ENCODE results near the gene COL4A2.
"Not testable (repeated sequence)": the region's sequence is repeated elsewhere in the genome, so short reads cannot be mapped to it uniquely, and the experiment has no call there.

Gene COL4A2

GRCh38 chr13:110486061-110486715 lies 179.1 kb downstream of the COL4A2 start:
- Histone ChIP-seq H3K27ac (ENCODE audit: low read depth, low read length, poor library complexity, severe bottlenecking) (no peak overlapping the region), H3K9ac (ENCODE audit: low read length) (no peak overlapping the region), H3K4me3 (ENCODE audit: low read depth, low read length, poor library complexity, severe bottlenecking) (no peak overlapping the region), H3K4me1 (ENCODE audit: insufficient read depth, low read length, severe bottlenecking) (no peaks in the 10 kb centered on the region), H3F3A (ENCODE audit: insufficient read depth, low read length) (no peaks in the 10 kb centered on the region), H3K4me2 (ENCODE audit: low read length) (no peak overlapping the region), H3K79me2 (ENCODE audit: insufficient read depth, low read length) (no peaks in the 10 kb centered on the region), H4K20me1 (ENCODE audit: insufficient read depth, low read length) (no peaks in the 10 kb centered on the region), H2AFZ (ENCODE audit: low read length) (no peak overlapping the region), H3K36me3 (ENCODE audit: insufficient read depth, low read length) (no peaks in the 10 kb centered on the region), H3K9me2 (ENCODE audit: low read depth, low read length) (no peaks in the 10 kb centered on the region), H3K27me3 (ENCODE audit: insufficient read depth, low read length) (peaks cover 3% of the 10 kb centered on the region; the same call in 1 of the 2 replicates), H3K9me3 (ENCODE audit: low read length) (no peaks in the 10 kb centered on the region)
- TF ChIP-seq EZH2 (IDR thresholded peaks at IDR 0.05; ENCODE audit: borderline replicate concordance, low read length) (no peak), CTCF (IDR thresholded peaks at IDR 0.05; ENCODE audit: low read length) (no peak)

- not testable (repeated sequence) for H3K79me2 ChIP-seq (ENCODE audit: insufficient read depth, low read length); H3K9me3 ChIP-seq (ENCODE audit: low read length); H3K4me1 ChIP-seq (ENCODE audit: insufficient read depth, low read length, severe bottlenecking); H3K4me2 ChIP-seq (ENCODE audit: low read length); H3K27ac ChIP-seq (ENCODE audit: low read depth, low read length, poor library complexity, severe bottlenecking); H3F3A ChIP-seq (ENCODE audit: insufficient read depth, low read length); H4K20me1 ChIP-seq (ENCODE audit: insufficient read depth, low read length); H3K4me3 ChIP-seq (ENCODE audit: low read depth, low read length, poor library complexity, severe bottlenecking); H2AFZ ChIP-seq (ENCODE audit: low read length); H3K9me2 ChIP-seq (ENCODE audit: low read depth, low read length); H3K27me3 ChIP-seq (ENCODE audit: insufficient read depth, low read length); H3K36me3 ChIP-seq (ENCODE audit: insufficient read depth, low read length); H3K9ac ChIP-seq (ENCODE audit: low read length)
These were observed 179.8 kb downstream of the COL4A2 start for GRCh38 chr13:110486880-110487279.

GRCh38 chr13:110490009-110490770 lies 183.1 kb downstream of the COL4A2 start:
- Histone ChIP-seq H3K27ac (ENCODE audit: low read depth, low read length, poor library complexity, severe bottlenecking) (no peak overlapping the region), H3K36me3 (ENCODE audit: insufficient read depth, low read length) (no peaks in the 10 kb centered on the region)
- TF ChIP-seq EZH2 (IDR thresholded peaks at IDR 0.05; ENCODE audit: borderline replicate concordance, low read length) (no peak), CTCF (IDR thresholded peaks at IDR 0.05; ENCODE audit: low read length) (no peak)

More at GRCh38 chr13:110490009-110490770, 183.1 kb downstream of the COL4A2 start:
- Histone ChIP-seq H3K4me1 (ENCODE audit: insufficient read depth, low read length, severe bottlenecking) (no peaks in the 10 kb centered on the region), H3F3A (ENCODE audit: insufficient read depth, low read length) (no peaks in the 10 kb centered on the region), H3K4me2 (ENCODE audit: low read length) (no peak overlapping the region), H3K4me3 (ENCODE audit: low read depth, low read length, poor library complexity, severe bottlenecking) (no peak overlapping the region), H3K9ac (ENCODE audit: low read length) (no peak overlapping the region), H3K27me3 (ENCODE audit: insufficient read depth, low read length) (no peaks in the 10 kb centered on the region), H3K9me2 (ENCODE audit: low read depth, low read length) (no peaks in the 10 kb centered on the region), H3K79me2 (ENCODE audit: insufficient read depth, low read length) (no peaks in the 10 kb centered on the region), H3K9me3 (ENCODE audit: low read length) (no peaks in the 10 kb centered on the region), H4K20me1 (ENCODE audit: insufficient read depth, low read length) (no peaks in the 10 kb centered on the region), H2AFZ (ENCODE audit: low read length) (no peak overlapping the region)
